GM21390 (cell line): ENCODE data around the gene TERT.

Source experiments
- ATAC-seq: cut with Tn5 transposase; IDR thresholded peaks from one replicate; pipeline ENCODE4 v1.9.1; 2021; ENCODE audit not compliant: unreplicated experiment

The TERT gene

GRCh38 chr5:1222621-1223277 is 72.1 kb downstream of the TERT start:
- no peak for ATAC-seq

- ATAC-seq, result no peak
Observed at GRCh38 chr5:1222147-1222546, 72.7 kb downstream of the TERT start.

GRCh38 chr5:1221721-1222120 is 73.1 kb downstream of the TERT start:
- ATAC-seq, result no peak

GRCh38 chr5:1220831-1221230 is 74.0 kb downstream of the TERT start:
- no peak for ATAC-seq

- ATAC-seq, result no peak
Observed at GRCh38 chr5:1220351-1220750, 74.5 kb downstream of the TERT start.

GRCh38 chr5:1219768-1220100 is 75.1 kb downstream of the TERT start:
- no peak for ATAC-seq

GRCh38 chr5:1219098-1219767 is 75.6 kb downstream of the TERT start:
- ATAC-seq, result no peak

GRCh38 chr5:1218351-1219080 is 76.4 kb downstream of the TERT start:
- ATAC-seq, result no peak

GRCh38 chr5:1217596-1218206 is 77.2 kb downstream of the TERT start:
- no peak for ATAC-seq

- ATAC-seq, result no peak
Observed at GRCh38 chr5:1216918-1217295, 78.0 kb downstream of the TERT start.

GRCh38 chr5:1216211-1216917 is 78.5 kb downstream of the TERT start:
- ATAC-seq, result no peak

GRCh38 chr5:1215320-1216096 is 79.4 kb downstream of the TERT start:
- ATAC-seq, result no peak

- ATAC-seq, result no peak
Observed at GRCh38 chr5:1214936-1215220, 80.0 kb downstream of the TERT start.

GRCh38 chr5:1214163-1214935 is 80.5 kb downstream of the TERT start:
- ATAC-seq, result no peak

GRCh38 chr5:1213508-1214162 is 81.2 kb downstream of the TERT start:
- ATAC-seq, result no peak

- no peak for ATAC-seq
Observed at GRCh38 chr5:1212881-1213280, 82.0 kb downstream of the TERT start.

GRCh38 chr5:1212271-1212670 is 82.6 kb downstream of the TERT start:
- ATAC-seq, result no peak

GRCh38 chr5:1211701-1212100 is 83.2 kb downstream of the TERT start:
- no peak for ATAC-seq

- ATAC-seq, result no peak
Observed at GRCh38 chr5:1210832-1211251, 84.0 kb downstream of the TERT start.
